Stimulated activated CD8-positive, alpha-beta memory T cell treated with anti-CD3 and anti-CD28 coated beads, Interleukin-2, amount 100 ng/mL, for 1 hour (primary cell): ENCODE results near the gene RABL6.
"Not testable (repeated sequence)": the region's sequence is repeated elsewhere in the genome, so short reads cannot be mapped to it uniquely, and the experiment has no call there.

Experiments
- DNase-seq, 2 donors: peaks; one replicate each; pipeline ENCODE4 v3.0.0-alpha.2; 2020; ENCODE audit warnings: low read depth in 2 of 2

The RABL6 gene

DNA sequence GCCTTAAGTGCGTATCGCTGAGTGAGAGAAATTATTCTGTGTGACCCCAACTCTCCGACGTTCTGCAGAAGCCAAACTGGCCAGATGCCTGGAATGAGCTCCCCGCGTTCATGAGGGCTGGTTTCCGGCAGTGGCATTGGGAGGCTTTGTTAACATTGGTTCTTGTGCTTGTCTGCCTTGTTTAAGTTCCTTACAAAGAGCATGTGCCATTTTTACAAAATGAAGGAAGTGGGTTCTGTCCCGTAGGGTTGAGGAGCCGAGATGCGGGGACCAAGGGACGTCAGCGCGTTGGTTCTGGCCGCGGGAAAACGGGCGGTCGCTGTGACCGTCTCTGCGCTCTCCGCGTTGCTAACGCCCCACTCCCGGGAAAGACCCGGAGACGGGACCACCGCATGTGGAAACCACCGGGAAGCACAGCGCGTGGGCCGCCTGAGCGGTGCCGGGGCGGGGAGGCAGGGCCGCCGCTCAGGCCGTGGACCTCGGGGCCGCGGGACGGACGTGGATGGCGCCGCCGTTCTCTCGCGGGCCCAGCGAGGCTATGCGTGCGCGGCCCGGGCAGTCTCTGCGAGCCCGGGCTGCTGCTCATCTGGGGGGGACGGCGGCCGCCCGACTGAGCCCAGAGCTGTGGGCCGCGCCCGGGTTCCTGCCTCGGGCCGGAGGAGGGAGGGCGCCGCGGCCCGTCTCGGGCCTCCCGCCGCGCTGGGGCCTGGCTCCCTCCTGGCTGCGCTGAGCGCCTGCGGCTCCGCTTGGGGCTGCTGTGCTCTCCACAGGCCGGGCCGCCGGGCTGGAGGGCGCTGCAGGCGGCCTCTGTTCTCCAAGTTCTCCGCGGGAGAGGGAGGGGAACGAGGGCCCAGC, 13.4 kb downstream of the RABL6 start:
- DNase-seq, result no peak

DNA sequence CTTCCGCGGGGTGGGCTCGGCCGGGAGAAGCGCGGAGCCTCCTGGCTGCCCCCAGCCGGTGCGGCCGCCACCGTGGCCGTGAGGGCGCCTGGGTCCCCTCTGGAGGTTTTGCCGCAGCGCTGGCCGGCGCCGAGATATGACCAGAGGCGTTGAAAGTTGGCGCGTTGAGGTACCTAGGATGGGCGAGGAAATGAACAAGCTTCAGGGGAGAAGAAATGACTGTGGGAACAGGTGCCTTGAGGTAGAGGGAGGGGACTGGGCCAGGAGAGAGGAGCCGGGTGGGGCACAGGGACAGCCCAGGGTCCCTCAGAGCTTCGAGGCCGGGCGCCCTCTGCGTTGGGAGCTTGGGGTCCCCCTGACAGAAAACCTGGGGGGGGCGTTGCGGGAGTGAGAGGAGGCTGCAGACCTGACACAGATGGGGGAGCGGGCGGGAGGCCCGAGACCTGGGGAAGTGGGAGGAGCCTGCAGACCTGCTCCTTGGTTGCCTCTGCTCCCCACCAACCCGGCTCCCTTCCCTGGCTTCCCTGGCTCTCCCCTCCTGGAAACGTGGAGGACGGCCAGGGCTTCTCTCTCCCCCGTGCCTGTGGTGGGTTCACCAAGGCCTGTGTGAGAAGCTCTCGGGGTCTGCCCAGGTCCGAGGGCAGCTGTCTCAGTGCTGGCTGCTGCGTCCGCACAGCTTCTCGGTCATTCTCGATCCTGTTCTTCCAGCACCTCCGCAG, 14.2 kb downstream of the RABL6 start:
- no peak for DNase-seq

DNA sequence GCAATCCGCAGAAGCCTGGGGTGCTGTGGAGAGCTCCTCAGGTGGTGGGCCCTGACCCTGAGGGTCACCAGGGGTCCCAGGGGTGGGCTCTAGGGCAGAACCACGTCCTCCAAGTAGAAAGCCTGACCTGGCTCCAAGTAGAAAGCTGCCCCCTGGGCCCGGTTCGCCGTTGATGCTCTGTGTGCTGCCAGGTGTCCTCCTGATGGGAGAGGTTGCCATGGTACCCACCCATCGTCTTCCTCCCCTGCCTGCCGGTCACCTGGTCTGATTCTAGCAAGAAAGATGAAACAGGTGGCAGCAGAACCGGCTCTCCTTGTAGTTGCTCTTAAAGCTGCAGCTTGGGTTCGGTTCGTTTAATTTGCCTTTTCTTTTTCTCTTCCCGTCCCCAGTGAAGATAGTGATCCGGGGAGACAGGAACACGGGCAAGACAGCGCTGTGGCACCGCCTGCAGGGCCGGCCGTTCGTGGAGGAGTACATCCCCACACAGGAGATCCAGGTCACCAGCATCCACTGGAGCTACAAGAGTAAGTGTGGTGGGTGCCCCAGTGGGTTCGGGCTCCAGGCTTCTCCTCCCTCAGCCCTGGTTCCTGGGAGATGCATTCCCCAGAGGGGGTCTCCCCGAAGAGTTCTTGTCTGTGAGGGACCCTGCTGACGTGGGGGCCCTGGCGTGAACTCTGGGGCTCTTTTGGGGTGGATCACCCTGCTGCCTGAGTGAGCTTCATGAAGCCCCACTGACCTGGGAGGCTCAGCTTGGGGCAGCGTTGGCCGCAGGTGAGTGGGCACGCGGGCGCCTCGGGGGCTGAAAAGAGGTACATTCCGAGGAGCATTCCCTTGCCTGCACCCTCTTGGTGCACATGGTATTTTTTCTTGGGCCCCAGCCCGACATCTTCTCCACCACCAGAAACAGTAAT, 15.6 kb downstream of the RABL6 start:
- no peak for DNase-seq

DNA sequence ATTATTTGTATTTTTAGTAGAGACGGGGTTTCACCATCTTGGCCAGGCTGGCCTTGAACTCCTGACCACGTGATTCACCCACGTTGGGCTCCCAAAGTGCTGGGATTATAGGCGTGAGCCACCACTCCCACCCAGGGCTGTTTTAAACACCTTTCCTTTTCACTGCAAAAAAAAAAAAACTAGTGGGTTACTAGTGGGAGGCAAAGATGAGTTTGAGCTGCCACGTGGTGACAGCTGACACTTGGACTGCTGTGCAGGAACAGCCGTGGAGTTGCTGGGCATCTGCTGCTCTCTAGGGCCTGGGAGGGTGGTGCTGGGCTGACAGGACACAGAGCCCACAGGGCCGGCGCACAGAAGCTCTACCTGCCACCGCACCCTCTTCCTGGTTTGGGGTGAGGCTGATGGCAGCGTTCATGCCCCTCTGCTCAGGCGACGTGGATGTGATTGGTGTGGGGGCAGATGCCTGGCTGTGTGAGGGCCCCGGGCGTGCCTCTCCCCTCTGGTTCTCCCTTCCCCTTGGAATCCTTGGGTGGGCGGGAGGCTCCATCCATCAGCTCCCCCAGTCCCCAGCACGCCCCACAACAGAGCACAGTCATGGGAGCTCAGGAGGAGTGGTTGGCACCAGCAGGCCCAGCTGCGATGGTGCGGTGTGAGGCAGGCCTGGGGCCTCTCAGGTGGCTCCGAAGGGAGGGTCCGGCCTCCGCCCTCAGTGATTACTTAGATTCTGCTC, 16.9 kb downstream of the RABL6 start:
- DNase-seq, result no peak

DNA sequence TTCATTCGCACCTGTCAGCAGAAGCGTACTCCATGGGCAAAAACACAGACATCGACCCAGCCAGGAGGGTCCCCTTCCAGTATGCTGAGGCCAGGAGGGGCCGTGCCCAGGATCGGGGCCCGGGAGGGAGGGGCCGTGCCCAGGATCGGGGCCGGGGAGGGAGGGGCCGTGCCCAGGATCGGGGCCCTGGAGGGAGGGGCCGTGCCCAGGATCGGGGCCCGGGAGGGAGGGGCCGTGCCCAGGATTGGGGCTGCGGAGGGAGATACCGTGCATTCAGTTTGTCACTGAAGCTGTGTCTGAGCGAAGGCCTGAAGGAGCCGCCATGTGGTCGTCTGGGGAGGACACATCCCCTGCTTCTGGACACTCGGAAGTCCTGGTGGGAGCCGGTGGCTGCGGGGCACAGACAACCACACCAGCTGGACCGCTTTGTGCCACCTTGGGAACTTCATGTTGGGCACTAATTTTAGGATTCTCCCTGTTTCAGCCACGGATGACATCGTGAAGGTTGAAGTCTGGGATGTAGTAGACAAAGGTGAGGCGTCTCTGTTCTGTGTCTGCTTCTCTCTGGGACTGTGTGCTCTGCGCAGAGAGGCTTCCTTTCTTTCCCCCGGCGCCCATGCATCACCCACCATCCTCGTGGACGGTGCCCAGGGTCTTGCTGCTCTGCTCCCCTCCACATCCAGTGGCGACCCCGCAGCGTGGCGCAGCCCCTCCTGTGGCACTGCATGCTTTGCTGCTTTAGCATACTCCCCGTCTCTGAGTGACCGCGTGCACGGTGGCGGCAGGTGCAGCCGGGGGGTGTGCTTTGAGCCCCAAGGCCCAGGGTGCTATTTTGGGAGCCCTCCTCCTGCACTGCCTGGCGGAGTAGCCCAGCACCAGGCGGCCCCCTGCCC, 17.8 kb downstream of the RABL6 start:
- no peak for DNase-seq

DNA sequence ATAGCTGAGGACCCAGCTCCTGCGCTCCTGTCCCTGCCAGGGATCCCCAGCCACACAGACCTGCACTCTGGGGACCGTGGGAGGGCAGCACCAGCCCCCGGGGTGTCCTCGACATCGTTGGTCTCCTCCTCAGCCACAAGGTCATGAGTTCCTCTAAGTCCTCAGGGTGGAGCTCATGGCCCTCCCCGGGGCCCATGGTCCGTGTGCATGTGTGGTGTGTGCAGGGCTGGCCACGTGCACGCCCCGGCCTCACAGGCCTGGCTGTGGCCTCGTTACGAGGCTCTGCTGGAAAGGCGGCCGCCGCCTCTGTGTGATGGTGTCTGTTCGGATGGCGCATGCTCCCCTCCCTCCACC, 18.4 kb downstream of the RABL6 start:
- no peak for DNase-seq

DNA sequence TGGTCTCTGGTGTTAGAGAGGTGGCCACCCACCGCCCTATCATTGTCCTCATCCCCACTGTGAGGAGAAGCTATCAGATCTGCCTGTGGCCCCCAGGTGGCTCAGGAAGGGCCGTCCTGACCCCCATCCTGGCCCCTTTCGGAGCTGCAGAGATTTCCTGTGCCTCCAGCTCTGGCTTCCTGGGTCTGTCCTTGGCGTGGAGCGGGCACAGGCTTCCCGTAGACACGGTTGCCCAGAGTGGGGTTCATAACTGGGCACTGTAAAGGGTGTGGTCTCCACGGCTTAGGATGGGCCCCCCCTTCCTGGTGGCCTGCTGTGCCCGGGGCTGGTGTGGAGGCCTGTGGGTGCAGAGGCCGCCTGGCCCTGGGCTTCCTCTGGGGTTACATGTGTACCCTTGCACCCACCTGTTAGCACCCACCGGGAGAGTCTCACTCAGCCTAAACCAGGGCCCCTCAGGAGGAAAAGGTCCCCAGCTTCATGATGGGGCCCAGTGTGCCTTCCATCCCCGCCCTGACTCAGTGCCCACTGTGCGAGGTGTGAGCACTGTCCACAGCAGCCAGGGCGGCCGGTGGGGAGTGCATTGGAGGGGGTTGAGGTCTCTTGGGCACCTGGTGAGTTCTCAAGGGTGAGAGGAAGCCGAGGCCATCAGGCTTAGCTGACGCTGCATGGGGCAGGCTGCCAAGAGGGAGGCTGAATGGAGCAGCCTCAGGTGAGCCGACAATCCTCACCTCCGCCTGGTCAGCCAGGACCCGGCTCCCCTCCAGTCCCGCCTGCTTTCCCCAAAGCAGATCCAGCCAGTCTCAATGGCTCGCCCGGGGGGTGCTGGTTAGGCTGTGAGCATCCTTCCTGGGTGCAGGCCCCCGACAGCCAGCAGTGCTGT, 19.2 kb downstream of the RABL6 start:
- no peak for DNase-seq

DNA sequence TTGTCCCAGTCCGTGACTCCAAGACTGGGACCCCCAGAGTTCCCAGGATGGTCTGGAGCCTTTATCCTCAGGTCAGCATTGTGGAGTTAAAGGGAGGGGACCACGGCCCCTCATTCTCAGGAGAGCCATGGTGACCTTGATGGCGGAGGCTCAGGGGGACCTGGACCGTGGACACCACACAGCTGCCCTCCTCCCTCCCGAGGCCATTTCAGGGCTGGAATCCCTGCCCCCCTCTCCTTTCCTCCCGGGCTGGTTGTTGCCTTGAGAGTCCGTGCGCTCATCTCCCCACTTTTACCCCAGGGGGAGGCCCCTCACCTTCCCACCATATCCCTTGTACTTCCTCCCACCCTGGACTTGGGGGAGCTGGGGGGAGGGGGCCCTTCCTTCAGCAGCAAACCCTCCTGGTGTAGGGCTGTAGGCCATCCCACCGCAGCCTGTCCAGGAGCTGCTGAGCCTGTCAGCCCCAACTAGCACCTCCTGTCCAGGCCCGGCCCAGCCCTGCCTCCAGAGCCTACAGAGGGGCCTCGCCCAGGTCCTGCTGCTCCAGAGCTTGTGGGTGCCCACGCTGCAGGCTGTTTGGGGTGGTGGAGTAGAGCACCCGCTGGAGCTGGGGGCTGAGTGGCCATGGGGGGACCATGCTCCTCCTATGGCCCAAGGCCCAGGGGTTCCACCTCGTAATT, 20.2 kb downstream of the RABL6 start:
- DNase-seq, result no peak

DNA sequence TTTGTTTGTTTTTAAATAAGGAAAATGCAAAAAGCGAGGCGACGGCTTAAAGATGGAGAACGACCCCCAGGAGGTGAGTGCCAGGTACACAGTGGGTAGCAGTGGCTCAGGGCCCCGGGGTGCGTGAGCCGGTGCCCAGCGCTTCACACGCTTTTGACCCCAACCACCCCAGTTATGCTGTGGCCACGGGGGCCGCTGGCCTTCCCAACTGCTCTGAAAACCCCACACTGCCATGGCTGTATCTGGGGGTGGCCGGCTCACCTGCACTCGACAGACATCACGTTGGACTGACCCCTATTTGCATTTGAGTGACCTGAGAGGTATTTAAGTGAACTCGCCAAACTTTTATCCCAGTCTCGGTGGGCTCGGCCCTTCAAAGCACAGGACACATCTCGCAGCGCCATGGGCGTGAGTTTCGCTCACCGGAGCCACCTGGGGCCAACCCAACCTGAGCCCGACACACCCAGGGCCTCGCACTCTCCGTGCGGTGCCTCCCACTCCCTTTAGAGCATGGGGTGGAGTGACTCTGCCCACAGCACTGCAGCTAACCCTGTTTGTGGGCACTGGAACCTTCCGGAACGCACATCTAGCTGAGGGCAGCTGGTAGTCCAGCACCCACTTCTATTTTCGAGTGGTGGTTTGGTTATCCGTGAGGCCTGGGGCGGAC, 20.9 kb downstream of the RABL6 start:
- no peak for DNase-seq

DNA sequence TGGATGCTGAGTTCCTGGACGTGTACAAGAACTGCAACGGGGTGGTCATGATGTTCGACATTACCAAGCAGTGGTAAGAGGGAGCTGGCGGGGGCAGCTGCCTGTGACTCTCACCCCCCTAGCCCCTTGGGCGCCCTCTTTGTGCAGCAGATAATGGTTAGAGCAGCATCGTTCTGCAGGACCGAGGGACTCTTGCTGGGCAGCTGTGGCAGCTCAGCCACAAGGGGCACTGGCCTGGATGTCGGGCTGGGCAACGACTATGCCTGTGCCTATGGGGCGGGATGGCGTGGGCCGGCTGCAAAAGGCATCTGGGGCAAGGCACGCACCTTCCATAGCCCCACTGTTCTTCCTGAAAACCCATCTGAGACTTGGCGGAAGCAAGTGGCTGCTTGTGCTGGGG, 21.7 kb downstream of the RABL6 start:
- DNase-seq, result no peak

DNA sequence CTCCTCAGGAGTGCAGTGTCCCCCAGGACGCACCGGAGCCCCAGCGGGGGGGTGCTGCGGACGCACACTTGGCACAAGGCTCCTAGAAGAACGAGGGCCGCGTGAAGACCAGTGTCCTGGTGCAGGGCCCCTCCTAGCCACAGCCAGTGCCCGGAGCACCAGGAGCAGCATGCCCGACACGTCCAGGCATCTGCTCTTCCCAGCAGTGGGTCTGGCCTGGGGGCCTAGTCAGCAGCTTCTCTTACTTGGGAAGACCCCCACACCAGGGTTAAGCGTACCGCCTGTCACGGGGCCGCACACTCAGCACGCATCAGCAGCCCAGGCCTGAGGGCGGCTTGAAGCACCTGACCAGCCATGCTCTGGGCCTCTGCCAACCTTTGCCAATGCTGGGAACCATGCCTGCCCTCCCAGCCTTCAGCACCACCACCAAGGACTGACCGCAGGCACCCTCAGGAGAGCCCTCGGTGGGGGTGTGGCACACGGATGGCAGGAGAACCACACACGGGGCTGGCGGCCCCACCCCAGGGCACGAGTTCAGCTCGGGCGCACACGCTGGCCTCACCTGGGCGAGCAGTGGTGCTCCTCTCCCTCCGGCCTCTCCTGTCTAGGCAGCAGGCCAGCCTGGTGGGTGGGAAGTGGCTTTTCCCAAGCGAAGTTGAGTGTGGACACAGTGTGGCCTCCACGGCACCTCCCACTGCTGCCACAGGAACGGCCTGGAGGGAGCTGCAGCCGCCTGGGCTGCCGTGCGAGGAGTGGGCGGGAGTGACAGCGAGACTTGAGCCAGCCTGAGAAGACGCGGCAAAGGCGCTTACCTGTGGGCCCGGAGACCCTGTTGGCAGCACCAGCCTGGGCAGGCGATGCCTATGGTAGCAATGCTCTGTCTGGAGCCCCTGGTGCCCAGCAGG, 22.5 kb downstream of the RABL6 start:
- DNase-seq, result no peak

DNA sequence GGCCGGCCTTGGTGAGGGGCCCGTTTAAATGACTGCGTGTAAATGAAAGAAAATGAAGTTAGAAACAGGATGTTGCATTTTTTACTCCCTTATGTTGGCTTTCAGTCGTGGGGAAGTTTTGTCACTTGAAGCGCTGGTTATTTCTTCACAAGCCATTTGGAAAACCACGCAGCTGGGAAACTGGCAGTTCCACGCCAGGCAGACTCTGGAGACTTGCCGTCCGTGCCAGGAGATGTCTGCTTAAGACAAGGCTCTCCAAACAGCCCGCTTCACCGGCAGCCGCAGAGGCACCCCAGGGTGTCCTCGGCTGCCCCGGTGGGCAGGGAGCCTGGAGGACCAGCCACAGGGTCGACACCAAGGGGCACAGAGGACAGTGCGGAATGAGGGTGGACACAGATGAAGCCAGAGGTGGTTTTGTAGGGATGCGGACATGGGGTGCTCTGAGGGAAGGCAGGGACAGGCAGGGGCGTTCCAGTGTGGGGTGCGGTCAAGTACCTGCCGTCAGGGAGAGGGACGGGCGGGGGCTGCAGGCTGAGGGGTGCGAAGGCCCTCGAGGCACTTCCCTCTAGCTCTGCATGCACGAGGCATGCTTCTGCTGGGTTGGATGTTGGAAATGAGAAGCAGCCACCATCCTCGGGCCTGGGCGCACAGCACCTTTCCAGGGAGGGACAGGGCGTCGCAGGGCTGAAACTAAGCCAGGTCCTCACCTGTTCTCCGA, 23.4 kb downstream of the RABL6 start:
- no peak for DNase-seq

DNA sequence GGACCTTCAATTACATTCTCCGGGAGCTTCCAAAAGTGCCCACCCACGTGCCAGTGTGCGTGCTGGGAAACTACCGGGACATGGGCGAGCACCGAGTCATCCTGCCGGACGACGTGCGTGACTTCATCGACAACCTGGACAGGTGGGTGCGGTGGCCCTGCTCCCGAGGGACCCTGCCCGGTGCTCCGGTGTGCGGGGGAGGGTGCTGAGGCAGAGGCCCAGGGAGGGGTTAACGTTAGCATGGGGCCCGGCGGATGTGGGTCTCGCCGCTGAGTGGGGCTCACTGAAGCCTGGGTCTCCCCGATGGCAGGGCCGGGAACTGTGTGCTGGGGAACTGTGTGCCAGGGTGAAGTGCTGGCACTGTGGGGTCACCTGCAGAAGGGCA, 24.0 kb downstream of the RABL6 start:
- DNase-seq, result no peak

DNA sequence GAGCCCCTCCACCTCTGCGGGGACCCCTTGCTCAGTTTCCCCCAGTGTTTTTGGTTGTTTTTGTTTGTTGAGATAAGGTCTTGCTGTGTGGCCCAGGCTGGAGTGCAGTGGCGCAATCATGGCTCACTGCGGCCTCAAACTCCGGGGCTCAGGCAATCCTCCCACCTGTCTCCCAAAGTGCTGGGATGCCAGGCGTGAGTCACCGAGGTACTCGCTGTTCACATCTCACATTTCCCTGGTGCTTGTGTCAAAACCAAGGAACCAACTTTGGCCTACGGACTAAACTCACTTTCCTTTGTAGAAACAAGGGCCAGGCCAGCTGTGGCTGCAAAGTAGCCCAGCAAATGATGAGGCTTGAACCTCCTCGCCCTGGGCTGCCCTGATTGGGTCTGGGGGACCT, 24.8 kb downstream of the RABL6 start:
- DNase-seq, result no peak

DNA sequence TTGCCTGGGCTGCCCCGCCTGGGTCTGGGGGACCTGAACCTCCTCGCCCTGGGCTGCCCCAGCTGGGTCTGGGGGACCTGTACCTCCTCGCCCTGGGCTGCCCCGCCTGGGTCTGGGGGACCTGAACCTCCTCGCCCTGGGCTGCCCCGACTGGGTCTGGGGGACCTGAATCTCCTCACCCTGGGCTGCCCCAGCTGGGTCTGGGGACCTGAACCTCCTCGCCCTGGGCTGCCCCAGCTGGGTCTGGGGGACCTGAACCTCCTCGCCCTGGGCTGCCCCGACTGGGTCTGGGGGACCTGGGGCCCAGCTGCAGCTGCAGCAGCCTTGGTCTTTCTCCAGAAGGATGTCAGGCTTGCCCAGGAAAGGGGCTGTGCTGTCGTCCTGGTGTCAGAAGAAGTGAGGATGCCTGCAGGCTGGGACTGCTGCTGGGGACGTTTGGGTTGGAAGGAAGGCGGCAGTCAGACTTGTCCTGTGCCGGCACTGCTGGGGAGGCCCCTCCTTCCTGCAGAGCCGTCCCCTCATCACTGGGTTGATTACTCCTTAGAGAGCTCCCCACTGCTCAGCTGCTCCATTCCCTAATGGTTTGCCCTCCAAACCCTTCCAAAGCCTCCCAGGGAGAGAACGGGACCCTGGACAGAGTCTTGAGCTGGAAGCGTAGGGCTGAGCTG, 25.8 kb downstream of the RABL6 start:
- DNase-seq, result not testable (repeated sequence)
